Measurements from ENCODE around the gene CCDC81.
"Not testable (repeated sequence)": the region's sequence is repeated elsewhere in the genome, so short reads cannot be mapped to it uniquely, and the experiment has no call there.

The CCDC81 gene

GRCh38 chr11:86388198-86388597 is 13.5 kb downstream of the CCDC81 start:
- DNase-seq (ENCODE audit: low read depth): no peak

DNA sequence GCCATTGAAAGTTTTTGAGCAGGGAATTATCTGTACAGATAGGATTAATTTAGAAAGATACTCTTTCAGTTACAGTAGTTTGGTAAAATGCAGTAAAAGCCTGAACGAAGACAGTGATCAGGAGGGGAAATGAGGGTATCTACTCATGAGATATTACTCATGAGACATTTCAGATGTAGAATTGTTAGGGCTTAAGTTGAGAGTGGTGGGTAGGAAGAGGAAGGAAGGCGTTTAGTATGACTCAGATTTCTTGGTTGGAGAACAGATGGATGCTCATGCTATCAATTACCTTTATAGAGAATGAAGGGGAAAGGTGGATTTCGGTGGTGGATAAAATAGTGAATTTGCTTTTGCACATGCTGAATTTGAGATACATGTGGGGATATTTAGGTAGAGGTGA is 15.8 kb downstream of the CCDC81 start:
- DNase-seq (ENCODE audit: low read depth): no peak

DNA sequence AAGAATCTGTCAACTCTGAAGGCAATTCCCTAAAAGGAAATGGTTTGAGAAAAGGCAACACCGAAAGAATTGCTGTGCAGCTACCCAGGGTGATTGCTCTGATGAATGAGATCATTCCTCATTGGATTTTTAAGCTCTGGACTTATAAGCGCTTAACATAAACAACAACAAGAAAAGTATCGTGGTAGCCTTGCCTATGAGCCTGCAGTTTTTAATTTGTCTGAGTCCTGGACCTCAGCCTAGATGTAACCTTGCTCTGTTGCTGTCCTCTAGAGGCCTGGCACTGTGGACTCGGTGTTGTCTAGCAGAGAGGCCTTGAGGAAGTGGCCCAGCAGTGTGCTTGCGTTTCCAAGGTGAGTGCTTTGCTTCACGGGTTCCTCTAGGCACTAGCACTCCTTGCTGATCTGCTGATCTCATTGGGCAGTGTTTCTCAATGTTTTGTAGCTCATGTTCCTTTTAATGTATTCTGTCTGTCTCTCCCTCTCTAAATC is 20.4 kb downstream of the CCDC81 start:
- no peak for DNase-seq (ENCODE audit: low read depth)

GRCh38 chr11:86396396-86396795 is 21.7 kb downstream of the CCDC81 start:
- DNase-seq (ENCODE audit: low read depth): peak; percentile 29

DNA sequence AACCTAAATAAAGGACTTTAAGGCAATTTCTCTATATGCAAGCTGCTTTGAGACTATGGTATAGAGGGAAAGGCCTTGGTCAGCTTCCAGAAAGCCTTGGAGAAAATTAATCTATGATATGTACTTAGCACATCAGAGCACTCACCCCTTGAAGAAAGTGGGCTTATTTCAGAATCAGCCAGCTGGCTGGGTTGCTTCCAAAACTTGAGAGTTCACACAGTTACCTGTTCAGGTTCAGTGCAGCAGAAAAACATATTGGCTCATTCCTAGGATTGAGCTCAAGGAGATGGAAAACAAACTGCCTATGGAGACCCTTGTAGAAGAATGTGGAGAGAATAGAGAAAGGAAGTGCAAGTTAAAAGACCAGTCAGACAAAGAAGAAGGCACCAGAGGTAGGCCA is 22.7 kb downstream of the CCDC81 start:
- DNase-seq (ENCODE audit: low read depth): no peak

DNA sequence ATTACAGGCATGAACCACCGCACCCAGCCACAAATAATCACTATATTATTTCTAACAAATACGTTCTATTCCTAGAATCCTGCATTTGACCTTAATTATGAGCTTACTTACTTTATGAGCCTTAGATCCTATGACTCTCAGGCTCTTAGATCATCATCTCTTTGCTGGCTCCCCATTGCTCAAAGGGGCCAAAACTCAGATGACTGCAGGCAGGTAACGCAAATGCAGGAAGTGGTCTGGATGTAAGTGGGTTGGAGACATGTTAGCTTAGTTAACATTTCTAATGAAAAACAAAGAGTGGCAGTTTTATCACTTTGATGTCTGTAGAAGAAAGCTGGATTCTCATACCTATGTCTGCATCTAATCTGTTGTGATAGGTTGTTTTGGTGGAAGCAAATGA is 23.4 kb downstream of the CCDC81 start:
- no peak for DNase-seq (ENCODE audit: low read depth)

- DNase-seq (ENCODE audit: low read depth): no peak
These were observed 28.8 kb downstream of the CCDC81 start for GRCh38 chr11:86403458-86403857.

DNA sequence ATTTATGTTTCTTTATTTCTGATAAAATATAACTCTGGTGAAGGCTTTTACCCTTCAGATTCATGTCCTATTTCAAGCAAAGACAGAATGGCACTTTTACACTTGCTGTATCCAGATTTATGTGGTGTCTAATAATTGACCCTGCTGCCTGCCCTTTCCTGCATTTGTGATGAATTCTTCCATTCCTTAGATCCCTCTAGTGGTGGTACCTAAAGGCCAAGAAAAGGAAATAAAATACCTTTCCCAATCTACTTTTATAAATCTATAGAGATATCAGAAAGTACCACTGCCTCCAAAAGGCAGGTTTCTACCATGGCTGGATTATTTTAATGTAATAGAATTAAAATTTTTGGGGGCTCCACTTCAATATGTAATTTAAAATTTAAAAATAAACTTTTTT is 34.2 kb downstream of the CCDC81 start:
- DNase-seq (ENCODE audit: low read depth): no peak

GRCh38 chr11:86414032-86414431 is 39.3 kb downstream of the CCDC81 start:
- DNase-seq (ENCODE audit: low read depth): no peak

GRCh38 chr11:86415026-86415425 is 40.3 kb downstream of the CCDC81 start:
- DNase-seq (ENCODE audit: low read depth): no peak

- DNase-seq (ENCODE audit: low read depth): no peak
These were observed 41.8 kb downstream of the CCDC81 start for GRCh38 chr11:86416494-86416893.

GRCh38 chr11:86416951-86417350 is 42.3 kb downstream of the CCDC81 start:
- not testable (repeated sequence) for DNase-seq (ENCODE audit: low read depth)

- no peak for DNase-seq (ENCODE audit: low read depth)
These were observed 43.4 kb downstream of the CCDC81 start for GRCh38 chr11:86418106-86418505.

DNA sequence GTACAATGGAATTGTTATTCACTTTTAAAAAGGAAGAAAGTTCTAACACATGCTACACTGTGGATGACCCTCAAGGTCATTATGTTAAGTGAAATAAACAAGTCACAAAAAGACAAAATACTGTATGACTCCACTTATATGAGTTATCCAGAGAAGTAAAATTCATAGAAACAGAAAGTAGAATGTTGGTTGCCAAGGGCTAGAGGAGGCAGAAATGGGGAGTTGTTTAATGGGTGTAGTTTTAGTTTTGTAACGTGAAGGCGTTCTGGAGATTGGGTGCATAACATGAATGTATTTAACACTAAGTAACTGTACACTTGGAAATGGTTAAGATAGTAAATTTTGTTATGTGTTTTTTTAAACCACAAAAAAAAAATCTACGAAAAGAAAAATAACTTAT is 43.8 kb downstream of the CCDC81 start:
- DNase-seq (ENCODE audit: low read depth): no peak

GRCh38 chr11:86418917-86419316 is 44.2 kb downstream of the CCDC81 start:
- no peak for DNase-seq (ENCODE audit: low read depth)

GRCh38 chr11:86421946-86422345 is 47.3 kb downstream of the CCDC81 start:
- DNase-seq (ENCODE audit: low read depth): no peak

DNA sequence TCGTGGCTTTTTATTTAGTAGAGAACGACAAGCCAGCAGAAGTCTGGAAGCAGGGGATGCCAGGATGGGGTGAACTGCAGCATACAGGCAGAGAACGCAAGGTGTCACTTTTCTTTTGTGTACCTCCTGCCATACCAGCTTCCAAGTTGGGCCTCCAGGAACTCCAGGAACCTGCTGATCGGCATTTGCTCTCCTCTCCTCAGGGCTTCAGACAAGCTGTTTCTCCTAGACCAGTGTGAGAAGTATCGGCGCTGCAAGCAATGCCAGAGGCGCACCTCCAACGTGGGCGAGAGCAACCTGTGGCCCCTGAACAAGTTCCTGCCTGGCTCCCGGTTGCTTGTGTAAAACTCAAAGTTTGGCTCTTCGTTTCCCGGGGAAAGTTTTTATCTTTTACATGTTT is 47.7 kb downstream of the CCDC81 start:
- no peak for DNase-seq (ENCODE audit: low read depth)

DNA sequence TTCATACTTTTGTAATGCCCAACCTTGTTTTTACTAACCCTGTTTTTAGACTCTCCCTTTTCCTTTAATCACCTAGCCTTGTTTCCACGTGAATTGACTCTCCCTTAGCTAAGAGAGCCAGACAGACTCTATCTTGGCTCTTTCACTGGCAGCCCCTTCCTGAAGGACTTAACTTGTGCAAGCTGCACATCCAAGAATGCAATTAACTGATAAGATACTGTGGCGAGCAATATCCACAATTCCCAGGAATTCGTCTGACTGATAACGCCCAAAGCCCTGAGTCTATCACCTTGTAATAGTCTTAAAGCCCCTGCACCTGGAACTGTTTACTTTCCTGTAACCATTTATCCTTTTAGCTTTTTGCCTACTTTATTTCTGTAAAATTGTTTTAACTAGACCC is 48.8 kb downstream of the CCDC81 start:
- DNase-seq (ENCODE audit: low read depth): not testable (repeated sequence)

GRCh38 chr11:86427441-86427840 is 52.8 kb downstream of the CCDC81 start:
- no peak for DNase-seq (ENCODE audit: low read depth)

- no peak for DNase-seq (ENCODE audit: low read depth)
These were observed 56.6 kb downstream of the CCDC81 start for GRCh38 chr11:86431258-86431657.

GRCh38 chr11:86433361-86434095 is 58.8 kb downstream of the CCDC81 start:
- DNase-seq (ENCODE audit: low read depth): not testable (repeated sequence)

GRCh38 chr11:86435711-86436110 is 61.0 kb downstream of the CCDC81 start:
- no peak for DNase-seq (ENCODE audit: low read depth)

DNA sequence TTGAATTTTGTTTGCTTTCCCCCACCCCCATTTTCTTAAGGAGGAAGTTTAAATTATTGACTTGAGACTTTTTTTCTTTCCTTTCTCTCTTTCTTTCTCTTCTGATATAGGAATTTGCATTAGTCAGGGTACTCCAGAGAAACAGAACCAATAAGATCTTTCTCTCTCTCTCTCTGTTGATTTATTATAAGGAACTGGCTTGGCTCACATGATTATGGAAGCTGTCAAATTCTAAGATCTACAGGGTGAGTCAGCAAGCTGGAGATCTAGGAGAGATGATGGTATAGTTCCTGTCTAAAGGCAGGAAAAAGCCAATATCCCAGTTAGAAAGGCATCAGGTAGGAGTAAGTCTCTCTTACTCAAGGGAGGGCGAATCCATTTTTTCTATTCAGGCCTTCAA is 64.0 kb downstream of the CCDC81 start:
- DNase-seq (ENCODE audit: low read depth): no peak

GRCh38 chr11:86440305-86440716 is 65.6 kb downstream of the CCDC81 start:
- DNase-seq (ENCODE audit: low read depth): no peak

Measured in HS-27A (cell line).